Esophagus squamous epithelium (tissue), 4 donors: ENCODE results near the gene ZNF865.

Experiments used
- CTCF ChIP-seq, 6 experiments: fragments of 450-650 bp in 4 of 6; fragments of 200-600 bp in 2 of 6; sonication (generic) in 2 of 6; IDR thresholded peaks; one replicate each; pipeline ENCODE4 v1.5.1; 2016 to 2019; ENCODE audit warnings: antibody characterized with exemption in 6 of 6, mild to moderate bottlenecking in 4 of 6, moderate library complexity in 4 of 6
- POLR2A ChIP-seq, 4 donors: fragments of 450-650 bp; IDR thresholded peaks; one replicate each; pipeline ENCODE4 v1.6.1; 2017; ENCODE audit warnings: antibody characterized with exemption in 4 of 4, mild to moderate bottlenecking in 4 of 4, moderate library complexity in 3 of 4

GRCh38 chr19:55578761-55579747 is 26.4 kb upstream of the ZNF865 start:
- TF ChIP-seq POLR2A (IDR thresholded peaks at IDR 0.05) (no peak), CTCF (IDR thresholded peaks at IDR 0.05) (no peak)
